ENCODE results near the gene PLTP.
"Not testable (repeated sequence)": the region's sequence is repeated elsewhere in the genome, so short reads cannot be mapped to it uniquely, and the experiment has no call there.

The PLTP gene, protein sequence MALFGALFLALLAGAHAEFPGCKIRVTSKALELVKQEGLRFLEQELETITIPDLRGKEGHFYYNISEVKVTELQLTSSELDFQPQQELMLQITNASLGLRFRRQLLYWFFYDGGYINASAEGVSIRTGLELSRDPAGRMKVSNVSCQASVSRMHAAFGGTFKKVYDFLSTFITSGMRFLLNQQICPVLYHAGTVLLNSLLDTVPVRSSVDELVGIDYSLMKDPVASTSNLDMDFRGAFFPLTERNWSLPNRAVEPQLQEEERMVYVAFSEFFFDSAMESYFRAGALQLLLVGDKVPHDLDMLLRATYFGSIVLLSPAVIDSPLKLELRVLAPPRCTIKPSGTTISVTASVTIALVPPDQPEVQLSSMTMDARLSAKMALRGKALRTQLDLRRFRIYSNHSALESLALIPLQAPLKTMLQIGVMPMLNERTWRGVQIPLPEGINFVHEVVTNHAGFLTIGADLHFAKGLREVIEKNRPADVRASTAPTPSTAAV

DNA sequence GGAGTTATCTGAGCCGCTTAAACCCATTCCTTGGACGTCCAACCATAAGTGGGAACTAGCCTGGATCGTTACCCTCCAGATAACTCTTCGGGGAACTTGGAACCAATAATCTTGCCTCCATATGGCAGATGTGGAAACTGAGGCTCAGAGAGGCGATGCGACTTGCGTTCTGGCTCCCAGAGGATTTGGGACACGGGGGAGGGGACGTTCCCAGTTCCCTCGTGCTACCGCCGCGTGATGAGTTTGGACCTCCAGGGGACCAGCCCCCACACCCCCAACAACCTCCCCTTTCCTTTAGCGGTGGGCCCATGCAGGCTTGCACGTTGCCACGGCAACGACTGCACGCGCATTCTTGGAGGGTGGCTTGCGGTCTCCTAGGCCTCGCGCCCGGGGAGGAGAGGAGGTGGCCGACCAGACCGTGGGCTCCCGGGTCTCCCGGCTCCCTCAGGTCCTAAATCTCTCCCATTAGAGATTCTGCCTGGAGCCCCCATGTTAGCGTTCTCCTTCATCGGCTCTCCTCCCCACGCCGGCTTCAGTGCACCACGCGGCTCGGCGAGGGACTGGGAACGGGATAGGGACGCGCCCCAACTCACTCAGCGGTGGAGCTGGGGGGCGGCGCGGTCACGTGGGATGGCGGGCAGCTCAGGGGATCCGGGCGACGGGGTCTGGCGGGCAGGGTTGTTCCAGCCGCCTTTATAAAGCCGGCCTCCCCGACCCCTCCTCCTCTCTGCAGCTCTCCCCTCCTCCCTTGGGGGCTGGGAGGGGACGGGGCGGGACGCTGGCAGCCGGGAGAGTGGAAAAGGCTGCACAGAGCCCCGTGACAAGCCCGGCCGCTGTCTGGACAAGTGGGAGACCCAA, at the start of gene PLTP:
Gene PLTP, minus strand, starts transcription at position 670 of the 858 bp plus-strand sequence. CDS start 703 bp downstream, outside the sequence.
- DNase-seq: no peak

DNA sequence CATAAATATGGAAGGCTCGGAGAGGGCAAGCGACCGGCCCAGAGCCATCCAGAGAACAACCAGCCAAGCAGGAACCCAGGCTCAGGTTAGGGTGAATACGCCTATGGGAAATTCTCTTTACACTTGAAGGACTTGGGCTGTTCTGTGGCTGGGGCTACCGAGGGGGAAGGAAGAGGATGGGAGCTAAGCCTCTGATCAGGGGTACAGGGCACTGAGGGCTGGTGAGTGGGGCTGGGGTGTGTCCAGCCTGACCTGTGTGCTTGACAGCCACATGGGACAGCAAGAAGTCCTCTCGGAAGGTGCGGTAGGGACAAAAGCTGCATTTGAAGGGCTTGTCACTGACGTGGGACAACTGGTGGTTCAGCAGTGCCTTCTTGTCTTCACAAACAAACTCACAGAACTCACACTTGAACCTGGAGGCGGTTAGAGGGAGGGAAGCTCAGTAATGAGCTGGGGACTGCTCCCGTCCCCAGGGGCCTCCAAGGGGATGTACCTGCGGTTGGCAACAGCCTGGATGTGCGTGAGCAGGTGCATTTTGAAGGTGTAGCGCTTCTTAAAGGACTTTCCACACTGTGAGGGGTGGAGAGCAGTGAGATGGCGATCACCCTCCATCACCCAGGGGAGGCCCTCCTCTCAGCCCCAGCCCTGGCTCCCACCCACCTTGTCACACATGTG, 48.1 kb upstream of the PLTP start:
- no peak for DNase-seq

DNA sequence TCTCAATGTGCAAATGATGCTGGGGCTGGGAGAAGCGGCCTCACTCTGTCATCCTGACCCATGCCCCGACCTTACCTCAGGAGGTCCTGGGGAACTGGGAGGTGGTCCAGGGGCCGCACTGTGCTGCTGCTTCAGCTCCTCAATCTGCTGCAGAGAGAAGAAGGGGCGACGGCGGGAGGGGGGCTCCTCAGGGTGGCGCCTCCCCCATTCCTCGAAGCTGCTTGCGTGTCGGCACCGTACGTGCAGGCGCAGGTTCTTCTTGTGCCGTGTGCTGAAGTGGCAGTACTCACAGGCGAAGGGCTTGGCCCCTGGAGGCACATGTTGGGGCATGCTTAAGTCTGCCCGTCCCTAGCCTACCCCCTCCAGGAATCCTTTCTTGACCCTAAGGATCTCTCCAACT, 47.2 kb upstream of the PLTP start:
- no peak for DNase-seq

DNA sequence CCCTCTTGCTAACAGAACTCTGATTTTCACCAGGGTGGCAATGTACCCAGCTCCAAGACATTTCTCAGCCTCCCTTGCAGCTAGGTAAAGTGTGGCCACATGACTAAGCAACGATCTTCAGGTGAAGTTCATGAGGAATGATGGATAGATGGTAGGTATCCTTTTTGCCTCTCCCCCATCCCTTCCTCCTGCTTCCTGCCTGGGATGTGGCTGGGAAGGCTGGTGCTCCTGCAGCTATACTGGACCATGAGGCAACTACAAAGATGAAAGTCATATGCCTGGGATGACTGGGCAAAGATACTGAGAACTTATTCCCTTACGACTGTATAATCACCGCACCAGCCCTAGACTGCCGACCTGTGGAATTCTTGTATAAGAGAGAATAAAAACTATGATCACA, 46.6 kb upstream of the PLTP start:
- no peak for DNase-seq

DNA sequence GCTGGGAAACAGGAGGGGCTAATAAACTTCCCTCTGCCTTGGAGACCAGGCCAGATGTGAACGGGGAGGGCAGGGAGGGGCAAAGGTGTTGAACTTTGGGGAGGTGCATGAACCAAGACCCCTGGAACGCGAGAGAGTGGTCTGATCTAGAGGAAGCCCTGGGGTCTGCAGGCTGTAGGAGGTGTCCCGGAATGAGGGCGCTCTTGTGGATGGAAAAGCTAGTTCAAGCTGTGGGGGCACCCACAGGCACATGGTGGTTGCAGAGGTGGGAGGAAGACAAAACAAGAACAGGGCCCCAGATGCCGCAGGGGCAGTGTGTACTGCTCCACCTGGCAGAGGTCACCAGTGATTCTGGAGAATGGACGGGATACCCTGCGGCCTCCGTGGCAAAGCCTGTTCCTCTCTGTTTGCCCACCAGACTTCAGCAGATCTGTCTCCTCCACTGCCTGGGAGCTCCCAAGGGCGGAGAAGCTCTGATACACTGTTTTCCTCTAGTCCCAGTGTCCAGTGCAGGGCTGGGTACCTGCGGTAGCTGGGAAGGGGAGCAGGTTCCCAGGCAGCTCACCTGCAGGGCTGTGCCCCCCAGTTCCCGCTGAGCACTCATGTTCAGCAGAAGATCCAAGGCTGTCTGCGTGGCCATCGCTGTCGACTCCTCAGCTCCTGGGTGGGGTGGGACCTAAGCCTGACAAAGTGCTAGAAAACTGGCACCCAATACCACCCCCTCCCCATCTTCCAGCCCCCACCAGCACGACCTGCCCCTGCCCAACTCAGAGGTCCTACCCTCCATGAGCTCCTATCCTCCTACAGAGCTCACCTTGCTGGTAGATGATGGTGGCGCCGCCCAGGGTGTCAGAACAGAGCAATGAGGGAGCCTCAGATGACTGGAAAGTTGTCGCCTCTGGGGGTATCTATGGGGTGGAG, 45.3 kb upstream of the PLTP start:
- DNase-seq: no peak

DNA sequence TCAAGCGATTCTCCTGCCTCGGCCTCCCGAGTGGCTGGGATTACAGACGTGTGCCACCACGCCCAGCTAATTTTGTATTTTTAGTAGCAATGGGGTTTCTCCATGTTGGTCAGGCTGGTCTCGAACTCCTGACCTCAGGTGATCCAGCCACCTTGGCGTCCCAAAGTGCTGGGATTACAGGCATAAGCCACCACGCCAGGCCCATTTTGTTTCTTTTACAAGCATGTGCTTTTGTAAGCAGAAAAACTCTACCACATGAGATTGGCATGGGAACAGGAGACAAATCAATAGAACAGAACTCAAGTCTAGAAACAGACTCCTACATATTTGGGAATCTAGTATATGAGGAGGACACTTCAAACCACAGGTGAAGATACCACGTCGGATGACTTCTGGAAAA, 44.4 kb upstream of the PLTP start:
- DNase-seq: not testable (repeated sequence)

DNA sequence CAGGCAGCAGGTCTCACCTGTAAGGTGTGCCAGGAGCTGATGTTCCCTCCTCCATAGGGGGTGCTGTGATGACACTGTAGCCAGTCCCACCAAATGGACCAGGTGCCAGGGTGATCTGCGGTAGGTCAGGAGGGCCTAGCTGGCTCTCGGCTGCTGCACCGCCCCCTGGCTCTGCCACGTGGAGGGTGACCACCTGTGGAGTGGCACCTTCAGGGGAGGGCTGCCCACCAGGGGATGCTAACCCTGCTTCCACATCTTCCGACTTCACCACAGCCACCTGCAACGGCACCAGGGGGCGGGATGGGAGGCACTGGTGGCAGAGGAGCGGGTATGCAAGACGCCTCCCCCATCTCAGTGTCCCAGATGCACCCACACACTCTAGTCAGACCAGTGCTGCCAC, 41.7 kb upstream of the PLTP start:
- no peak for DNase-seq

DNA sequence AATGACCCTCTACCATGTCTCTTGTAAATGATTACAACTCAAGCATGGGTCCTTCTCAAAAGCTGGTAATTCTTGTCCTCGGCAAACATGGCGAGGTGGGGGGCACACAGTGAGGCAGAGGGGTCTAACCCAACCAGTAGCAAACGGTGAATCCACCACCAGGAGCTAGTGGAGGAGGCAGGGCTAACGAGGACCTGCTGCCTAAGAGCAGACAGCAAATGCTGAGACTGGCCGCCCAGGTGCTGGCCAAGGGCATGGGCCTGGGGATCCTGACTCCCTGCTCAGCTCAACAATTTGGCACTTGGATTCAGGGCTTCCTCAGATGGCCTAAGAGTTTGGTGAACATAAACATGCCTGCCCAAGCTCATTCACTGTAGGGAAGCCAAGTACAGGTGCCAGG, 40.9 kb upstream of the PLTP start:
- DNase-seq: no peak

DNA sequence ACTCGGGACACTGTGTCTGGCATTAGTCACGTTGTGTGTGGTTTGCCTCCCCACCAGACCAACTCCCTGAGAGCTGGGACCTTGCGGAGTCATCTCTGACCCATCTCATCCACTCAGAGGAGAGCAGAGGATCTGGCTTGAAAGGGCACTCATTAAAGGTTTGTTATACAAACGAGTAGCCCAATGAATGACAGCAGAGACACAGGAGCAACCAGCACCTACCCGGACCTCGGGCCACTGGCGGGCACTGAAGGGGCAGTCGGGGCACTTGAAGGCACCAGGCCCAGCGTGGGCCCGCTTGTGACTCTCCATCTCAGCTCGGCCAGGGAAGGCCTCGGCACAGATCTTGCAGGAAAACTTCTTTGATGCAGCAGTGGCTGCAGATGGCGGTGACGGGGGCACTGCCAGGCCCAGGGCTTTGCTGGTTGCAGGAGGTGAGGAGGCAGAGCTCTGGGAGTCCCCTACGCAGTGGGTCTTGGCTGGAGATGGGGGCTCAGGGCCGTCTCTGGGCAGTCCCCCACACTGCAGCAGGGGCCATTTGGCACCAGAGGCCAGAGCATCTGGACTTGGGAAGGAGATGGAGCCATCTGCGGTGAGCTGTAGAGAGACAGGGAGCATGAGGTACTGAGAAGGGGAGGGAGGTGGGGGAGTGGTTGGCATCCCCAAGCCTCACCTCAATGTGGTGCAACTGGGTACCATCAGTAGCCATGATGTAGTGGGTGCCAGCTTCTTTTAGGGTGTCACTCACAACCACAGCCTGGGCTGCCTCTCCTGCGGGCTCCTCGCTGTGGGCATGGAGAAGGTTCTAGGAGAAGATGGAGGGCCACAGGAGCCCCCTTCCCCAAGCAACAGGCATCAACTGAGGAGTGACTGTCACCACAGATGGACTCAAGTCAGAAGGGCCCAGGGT, 40.2 kb upstream of the PLTP start:
- no peak for DNase-seq

DNA sequence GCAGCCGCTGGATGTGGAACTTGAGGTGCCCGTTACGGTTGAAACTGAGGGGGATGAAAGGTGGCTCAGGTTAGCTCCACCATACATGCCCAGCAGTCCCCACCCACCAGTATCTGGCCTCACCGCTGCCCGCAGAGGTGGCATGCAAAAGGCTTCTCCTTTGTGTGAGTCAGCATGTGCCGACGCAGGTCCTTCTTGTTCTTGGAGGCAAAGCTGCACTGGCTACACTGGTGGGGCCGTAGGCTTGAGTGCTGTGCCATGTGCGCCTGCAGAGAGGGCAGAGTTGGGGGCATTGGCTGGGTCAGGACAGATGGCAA, 38.3 kb upstream of the PLTP start:
- DNase-seq: no peak

DNA sequence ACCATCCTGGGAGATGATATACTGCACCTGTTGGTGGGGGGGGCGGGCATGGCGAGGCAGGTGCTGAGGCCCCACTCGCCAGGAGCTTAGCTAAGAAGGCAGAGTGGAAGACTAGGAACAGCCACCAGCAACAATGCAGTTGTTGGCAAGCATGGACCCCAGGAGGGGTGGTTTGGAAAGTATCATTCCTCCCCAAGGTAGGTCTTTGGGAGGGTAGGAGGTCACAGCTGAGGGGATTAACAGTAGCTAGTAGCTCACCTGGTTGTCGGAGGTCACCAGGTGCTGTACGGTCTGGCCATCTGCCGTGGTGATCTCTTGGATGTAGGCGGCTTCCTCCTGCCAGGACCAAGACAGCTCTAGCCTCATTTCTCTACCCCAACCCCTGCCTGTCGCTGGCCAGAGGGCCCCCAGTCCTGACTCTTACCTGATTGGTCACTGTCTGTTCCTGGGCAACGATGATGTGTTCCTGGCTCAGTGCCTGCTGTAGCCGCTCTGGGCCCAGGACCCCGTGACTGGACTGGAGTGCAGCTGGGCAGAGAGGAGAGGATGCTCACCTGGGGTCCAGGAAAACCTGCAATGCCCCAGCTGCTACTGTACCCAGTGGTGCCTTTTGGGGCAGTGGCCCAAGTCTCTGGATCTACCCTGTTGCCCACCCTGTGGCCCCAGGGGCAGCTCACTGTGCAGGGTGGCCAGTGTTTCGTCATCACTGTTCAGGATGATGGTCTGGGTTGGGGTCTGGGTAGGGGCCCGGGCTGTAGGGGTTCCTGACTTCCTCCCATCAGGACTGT, 37.8 kb upstream of the PLTP start:
- no peak for DNase-seq

DNA sequence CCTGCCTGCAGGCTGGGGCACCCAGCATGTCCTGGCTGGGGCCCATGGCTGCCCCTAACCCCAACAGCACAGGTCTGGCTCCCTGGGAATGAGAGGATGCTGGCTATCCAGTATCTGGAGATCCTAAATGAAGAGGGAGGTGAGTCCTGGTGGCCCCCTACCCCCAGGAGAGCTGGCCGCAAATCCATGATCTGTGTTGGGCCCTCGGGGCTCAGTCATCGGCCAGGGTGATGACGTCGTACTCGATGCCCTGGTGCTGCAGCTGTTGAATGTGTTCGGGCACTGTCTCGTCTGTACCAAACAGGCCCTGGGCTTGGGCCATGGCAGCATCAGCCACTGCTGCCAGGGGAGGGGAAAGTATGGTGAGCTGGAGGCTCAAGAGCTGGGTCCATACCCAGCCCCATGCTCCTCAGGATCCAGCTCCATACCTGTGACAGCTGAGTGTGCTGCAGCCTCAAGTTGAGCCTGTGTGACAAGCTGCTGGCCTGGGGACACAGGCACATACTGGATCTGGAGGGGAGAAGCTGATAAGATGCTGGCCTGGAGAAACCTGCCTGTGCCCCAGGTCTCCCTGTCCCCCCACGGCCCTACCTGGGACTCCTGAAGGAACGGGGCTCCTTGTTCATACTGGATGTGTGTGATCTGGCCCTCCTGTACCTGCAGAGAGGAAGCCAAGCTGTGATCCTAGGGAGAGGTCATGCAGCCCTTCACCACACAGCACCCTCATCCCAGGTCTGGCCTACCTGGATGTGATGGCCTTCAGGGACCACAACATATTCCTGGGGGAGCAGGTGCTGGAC, 37.0 kb upstream of the PLTP start:
- DNase-seq: no peak

DNA sequence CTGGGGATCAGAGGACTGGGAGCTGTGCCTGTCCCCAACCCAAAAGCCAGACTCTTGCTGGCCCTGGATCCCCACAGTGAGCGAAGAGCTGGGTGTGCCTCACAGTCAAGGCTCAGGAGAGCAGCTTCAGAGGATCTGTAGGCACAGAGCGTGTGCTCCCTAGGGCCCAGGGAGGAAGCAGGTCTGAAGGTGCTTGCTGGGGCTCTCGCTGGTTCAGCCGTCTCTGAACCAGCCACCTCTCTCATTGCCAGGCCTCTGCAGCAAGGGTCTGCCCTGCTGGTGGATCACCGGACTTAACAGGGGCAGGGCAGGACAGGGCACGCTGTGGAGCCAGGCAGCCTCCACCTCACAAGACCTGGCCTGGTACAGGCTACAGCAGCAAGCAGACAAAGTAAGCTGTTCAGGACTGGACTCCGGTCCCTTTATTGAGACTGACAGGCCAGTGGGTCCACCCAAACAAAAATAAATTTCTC, 36.3 kb upstream of the PLTP start:
- DNase-seq: no peak

DNA sequence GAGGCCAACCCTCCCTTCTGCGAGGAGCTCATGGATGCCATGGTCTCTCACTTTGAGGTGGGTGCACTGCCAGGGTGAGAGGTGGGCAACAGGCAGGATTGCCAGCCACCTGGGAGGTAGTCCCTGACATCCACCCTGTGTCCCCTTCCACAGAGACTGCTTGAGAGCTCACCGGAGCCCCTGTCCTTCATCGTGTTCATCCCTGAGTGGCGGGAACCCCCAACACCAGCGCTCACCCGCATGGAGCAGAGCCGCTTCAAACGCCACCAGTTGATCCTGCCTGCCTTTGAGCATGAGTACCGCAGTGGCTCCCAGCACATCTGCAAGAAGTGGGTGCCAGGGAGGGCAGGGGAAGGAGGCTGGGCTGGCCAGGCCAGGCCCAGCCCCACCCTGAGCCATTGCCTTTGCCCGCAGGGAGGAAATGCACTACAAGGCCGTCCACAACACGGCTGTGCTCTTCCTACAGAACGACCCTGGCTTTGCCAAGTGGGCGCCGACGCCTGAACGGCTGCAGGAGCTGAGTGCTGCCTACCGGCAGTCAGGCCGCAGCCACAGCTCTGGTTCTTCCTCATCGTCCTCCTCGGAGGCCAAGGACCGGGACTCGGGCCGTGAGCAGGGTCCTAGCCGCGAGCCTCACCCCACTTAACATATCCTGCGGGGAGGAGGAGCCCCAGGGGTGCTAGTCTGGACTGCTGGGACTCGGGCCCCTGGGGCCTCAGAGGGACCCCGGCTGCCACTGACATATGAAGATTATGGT, 35.3 kb upstream of the PLTP start:
- DNase-seq: no peak

DNA sequence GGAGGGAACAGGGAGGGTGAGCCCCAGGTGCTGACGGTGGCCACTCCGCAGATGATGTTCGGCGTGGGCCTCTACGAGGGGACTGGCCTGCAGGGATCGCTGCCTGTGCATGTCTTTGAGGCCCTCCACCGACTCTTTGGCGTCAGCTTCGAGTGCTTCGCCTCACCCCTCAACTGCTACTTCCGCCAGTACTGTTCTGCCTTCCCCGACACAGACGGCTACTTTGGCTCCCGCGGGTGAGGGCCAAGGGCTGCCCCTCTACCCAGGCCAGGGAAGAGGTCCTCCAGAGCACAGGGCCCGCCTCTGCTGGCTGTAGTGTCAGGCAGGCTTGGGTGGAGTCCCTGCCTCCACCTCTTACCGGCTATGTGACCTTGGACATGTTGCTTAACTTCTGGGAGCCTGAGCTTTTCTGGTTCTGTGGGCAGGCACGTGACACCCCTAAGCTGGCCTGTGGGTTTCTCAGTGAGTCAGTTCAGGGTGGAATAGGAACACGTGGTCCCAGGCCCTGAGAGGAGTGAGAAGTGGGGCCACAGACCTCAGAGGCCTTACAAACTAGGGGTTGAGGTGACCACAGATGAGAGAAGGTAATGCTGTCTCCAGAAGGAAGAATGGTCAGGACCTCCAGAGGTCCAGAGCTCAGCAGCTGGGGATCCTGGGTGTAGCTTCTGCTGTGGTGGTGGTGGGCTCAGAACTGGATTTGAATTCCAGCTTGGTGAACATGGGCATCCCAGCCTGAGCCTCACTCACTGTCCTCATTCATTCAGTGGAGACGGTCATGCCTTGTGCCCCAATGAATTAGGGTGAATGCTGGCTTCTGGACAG, 34.4 kb upstream of the PLTP start:
- no peak for DNase-seq

DNA sequence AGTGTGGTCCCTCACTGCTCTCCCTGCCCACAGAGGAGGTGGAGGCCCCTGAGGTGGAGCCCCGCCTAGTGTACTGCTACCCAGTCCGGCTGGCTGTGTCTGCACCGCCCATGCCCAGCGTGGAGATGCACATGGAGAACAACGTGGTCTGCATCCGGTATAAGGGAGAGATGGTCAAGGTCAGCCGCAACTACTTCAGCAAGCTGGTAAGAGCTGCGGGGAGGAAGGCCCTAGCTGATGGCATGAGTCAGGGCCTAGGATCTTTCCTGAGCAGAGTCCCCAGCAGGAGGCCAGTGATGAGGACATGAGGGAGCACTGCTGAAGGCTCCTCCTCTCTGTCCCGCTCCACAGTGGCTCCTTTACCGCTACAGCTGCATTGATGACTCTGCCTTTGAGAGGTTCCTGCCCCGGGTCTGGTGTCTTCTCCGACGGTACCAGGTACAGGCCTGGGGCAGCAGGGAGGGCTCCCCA, 33.8 kb upstream of the PLTP start:
- DNase-seq: no peak

DNA sequence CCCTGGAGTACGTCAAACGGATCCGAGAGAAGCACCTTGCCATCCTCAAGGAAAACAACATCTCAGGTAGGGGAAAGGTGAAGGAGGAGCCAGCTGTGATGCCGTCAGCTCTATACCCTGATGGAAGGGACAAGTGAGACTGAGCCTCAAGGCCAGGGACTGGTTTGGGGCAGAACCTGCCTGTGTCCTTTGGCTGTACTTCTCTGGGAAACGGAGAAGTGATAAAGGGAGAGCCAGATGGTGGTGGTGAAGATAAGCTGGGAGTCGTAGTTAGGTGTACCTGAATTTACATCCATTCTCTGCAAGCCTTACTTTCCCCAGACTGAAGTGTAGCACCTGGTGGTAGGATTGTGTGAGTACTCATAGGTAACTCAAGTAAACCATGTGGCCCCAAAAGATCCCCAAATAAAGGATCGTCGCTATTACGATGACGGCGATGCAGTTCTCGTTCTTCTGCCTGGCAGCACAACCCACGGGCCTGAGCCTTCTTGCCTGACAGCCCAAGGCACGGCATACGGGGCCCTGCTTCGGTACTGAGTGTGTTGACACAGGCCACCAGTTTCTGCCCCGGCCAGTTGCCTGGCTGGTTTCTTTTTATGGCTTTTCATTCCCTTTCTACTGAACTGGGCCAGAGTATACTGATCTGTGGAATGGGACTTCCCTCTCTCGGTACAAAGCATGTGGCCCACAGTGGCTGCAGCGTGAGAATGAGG, 33.2 kb upstream of the PLTP start:
- DNase-seq: no peak

Data from cortex of kidney (tissue), 1 donor.